ENCODE data around the gene STOML2. TPM values are rescaled to one million over a fixed set of nuclear protein-coding genes. Genes with fewer than 3 reads are reported as not detected.

The STOML2 gene
- total and polyA plus RNA-seq, 9 of the 15 experiments (the other 6 are each of a cell fraction or from before 2014, with no cell fraction given), result 110 to 220 (median 174) TPM

GRCh38 chr9:35089434-35089833 is 13.5 kb downstream of the STOML2 start:
- peaks cover 62% of the 10 kb centered on the region; the same call in 2 of the 3 replicates for H3K36me3 ChIP-seq (ENCODE audit: control insufficient read depth, insufficient read depth, low read length)
- no peak overlapping the region for H3K27ac ChIP-seq (ENCODE audit: extremely low read depth, low read depth, low read length)
- no peaks in the 10 kb centered on the region for H3K9me1 ChIP-seq (ENCODE audit: control insufficient read depth, insufficient read depth, low read length)
- H3K4me1 ChIP-seq (replicated peaks in 1 of 2; ENCODE audit: control insufficient read depth in 2 of 2, insufficient read depth in 2 of 2, low read length in 2 of 2), result peaks cover 0 to 4% of the 10 kb centered on the region in 2 experiments; a peak in 2 of 5 replicates
- no peaks in the 10 kb centered on the region for H3K27me3 ChIP-seq (ENCODE audit: control insufficient read depth in 2 of 2, insufficient read depth in 2 of 2, low read length in 2 of 2)
- 80% methylated on average over 2 of the region's 2 CpGs for WGBS (ENCODE audit: insufficient coverage, low coverage, missing lambda C conversion rate)
- no peak overlapping the region for H3K4me2 ChIP-seq (ENCODE audit: insufficient read depth, low read length)
- ATAC-seq (no peak), FAIRE-seq (no peak), DNase-seq (ENCODE audit: extremely low read depth in 1 of 4, low spot score in 3 of 4) (no peak)
- CTCF ChIA-PET (ENCODE audit: low intra/inter-chr PET ratio), result no interaction called here
- no TSS peak for BruUV-seq (replicated peaks)
- H3K9ac ChIP-seq (ENCODE audit: insufficient read depth in 1 of 2, low read depth in 2 of 2, low read length in 2 of 2), result no peak overlapping the region
- no peak overlapping the region for H3K4me3 ChIP-seq
- POLR2A ChIA-PET, result no interaction called here
- H2AFZ ChIP-seq (ENCODE audit: low read depth, low read length), result no peak overlapping the region
- H4K20me1 ChIP-seq (replicated peaks; ENCODE audit: control insufficient read depth, insufficient read depth, low read length), result no peaks in the 10 kb centered on the region
- no peaks in the 10 kb centered on the region for H3K79me2 ChIP-seq (ENCODE audit: control insufficient read depth, insufficient read depth, low read length)
- intact Hi-C loops (cut with micrococcal nuclease) (no loop called here), in situ Hi-C loops (cut with MboI) (no loop called here)
- H3K9me3 ChIP-seq (replicated peaks; ENCODE audit: control insufficient read depth, insufficient read depth, low read depth, low read length), result no peaks in the 10 kb centered on the region
- TF ChIP-seq PHB (CRISPR knock-in tag; IDR thresholded peaks at IDR 0.05), result no peak
- no peak for TF ChIP-seq ZNF407 (IDR thresholded peaks at IDR 0.05; ENCODE audit: low read depth)
- TF ChIP-seq PRDM10 (IDR thresholded peaks at IDR 0.05; ENCODE audit: partially characterized antibody), result no peak
- no peak for TF ChIP-seq TEAD2 (tag; IDR thresholded peaks at IDR 0.05)
- no peak for TF ChIP-seq ZNF253 (CRISPR knock-in tag; conservative IDR thresholded peaks at IDR 0.05)
- TF ChIP-seq NELFE (IDR thresholded peaks at IDR 0.05; ENCODE audit: insufficient read depth, insufficient read length), result no peak
- TF ChIP-seq, protein P1, sequence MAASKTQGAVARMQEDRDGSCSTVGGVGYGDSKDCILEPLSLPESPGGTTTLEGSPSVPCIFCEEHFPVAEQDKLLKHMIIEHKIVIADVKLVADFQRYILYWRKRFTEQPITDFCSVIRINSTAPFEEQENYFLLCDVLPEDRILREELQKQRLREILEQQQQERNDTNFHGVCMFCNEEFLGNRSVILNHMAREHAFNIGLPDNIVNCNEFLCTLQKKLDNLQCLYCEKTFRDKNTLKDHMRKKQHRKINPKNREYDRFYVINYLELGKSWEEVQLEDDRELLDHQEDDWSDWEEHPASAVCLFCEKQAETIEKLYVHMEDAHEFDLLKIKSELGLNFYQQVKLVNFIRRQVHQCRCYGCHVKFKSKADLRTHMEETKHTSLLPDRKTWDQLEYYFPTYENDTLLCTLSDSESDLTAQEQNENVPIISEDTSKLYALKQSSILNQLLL (CRISPR knock-in tag; IDR thresholded peaks at IDR 0.05; ENCODE audit: borderline replicate concordance), result no peak
- TF ChIP-seq ZFX (CRISPR knock-in tag; IDR thresholded peaks at IDR 0.05), result no peak
- no peak for TF ChIP-seq SIN3B (IDR thresholded peaks at IDR 0.05; ENCODE audit: low read depth)
- no peak for TF ChIP-seq SRF (CRISPR knock-in tag; IDR thresholded peaks at IDR 0.05)
